Panc1 (cell line): Measurements from ENCODE around the gene ZNF648.

Experiments used
- CTCF ChIP-seq: fragments of 450-650 bp; IDR thresholded peaks from 2 replicates; pipeline ENCODE4 v1.5.1; 2017; ENCODE audit warnings: mild to moderate bottlenecking
- POLR2AphosphoS5 ChIP-seq: IDR thresholded peaks from 2 replicates; pipeline ENCODE4 v1.6.1; 2012; ENCODE audit warnings: mild to moderate bottlenecking, low read depth, low read length, moderate library complexity
- SIN3A ChIP-seq: IDR thresholded peaks from 2 replicates; pipeline ENCODE4 v1.6.1; 2012; ENCODE audit warnings: low read depth, mild to moderate bottlenecking, low read length, moderate library complexity, borderline replicate concordance; ENCODE audit not compliant: insufficient read depth

GRCh38 chr1:182015360-182015759 lies 46.2 kb downstream of the ZNF648 start:
- TF ChIP-seq SIN3A (no peak), CTCF (peak; percentile 8; the same call in 1 of the 2 replicates), POLR2AphosphoS5 (no peak)
